Calu3 (cell line): ENCODE results near the gene KCNK10. TPM values are rescaled to one million over a fixed set of nuclear protein-coding genes. Genes with fewer than 3 reads are reported as not detected.
A peak's percentile ranks its signal among the peaks of the same experiment; 100 is the strongest.

ENCODE experiments used
- BruUV-seq: library from RNA; stranded (reverse); fragments of 400-500 nt; replicated peaks from 2 replicates; lab custom pipeline; 2021; lab: Mats Ljungman, UMichigan
- CTCF ChIA-PET: fragments of 300-600 bp; sonication (Branson Sonifier 250); formaldehyde crosslinking; loops from one replicate; lab custom pipeline; 2022; ENCODE audit warnings: antibody characterized with exemption; lab: Charles Lee
- DNase-seq: peaks from one replicate; pipeline ENCODE4 v3.0.0; 2022
- H3K27ac Mint-ChIP-seq: one replicate; pipeline ENCODE4 v1.8.0; 2022; ENCODE audit warnings: mixed read lengths; ENCODE audit not compliant: unreplicated experiment
- H3K27me3 Mint-ChIP-seq: one replicate; pipeline ENCODE4 v1.8.0; 2022; ENCODE audit warnings: mixed read lengths; ENCODE audit not compliant: unreplicated experiment
- H3K36me3 Mint-ChIP-seq: one replicate; pipeline ENCODE4 v1.8.0; 2022; ENCODE audit warnings: mild to moderate bottlenecking, moderate library complexity, mixed read lengths; ENCODE audit not compliant: insufficient read depth, unreplicated experiment
- H3K4me1 Mint-ChIP-seq: one replicate; pipeline ENCODE4 v1.8.0; 2022; ENCODE audit warnings: mild to moderate bottlenecking, low read depth, mixed read lengths; ENCODE audit not compliant: unreplicated experiment
- H3K4me3 Mint-ChIP-seq: one replicate; pipeline ENCODE4 v1.8.0; 2022; ENCODE audit warnings: mild to moderate bottlenecking, low read depth, moderate library complexity, mixed read lengths; ENCODE audit not compliant: unreplicated experiment
- H3K9me3 Mint-ChIP-seq: one replicate; pipeline ENCODE4 v1.8.0; 2022; ENCODE audit warnings: low read depth, mixed read lengths; ENCODE audit not compliant: unreplicated experiment
- CTCF ChIP-seq: fragments of 200-600 bp; IDR thresholded peaks from one replicate; pipeline ENCODE4 v1.8.0; 2022; ENCODE audit warnings: antibody characterized with exemption; ENCODE audit not compliant: unreplicated experiment
- intact Hi-C: fragments of 100-400 bp; cut with micrococcal nuclease; formaldehyde crosslinking; loops from one replicate; pipeline ENCODE4 v1.10.0; 2022; ENCODE audit not compliant: unreplicated experiment
- total RNA-seq: library from RNA; stranded (reverse); gene quantifications from 2 replicates; pipeline ENCODE4 v1.2.3, GENCODE V29; 2022

KCNK10 gene
- total RNA-seq, 1 experiment from 2014 or later: not detected

- CTCF ChIA-PET: no interaction called here
- Mint-ChIP-seq H3K36me3 (no peaks in the 10 kb centered on the region), H3K9me3 (no peaks in the 10 kb centered on the region), H3K27me3 (peaks cover 31% of the 10 kb centered on the region), H3K4me3 (no peak overlapping the region), H3K4me1 (no peaks in the 10 kb centered on the region), H3K27ac (no peak overlapping the region)
- no peak for DNase-seq
- no TSS peak for BruUV-seq
- no peak for TF ChIP-seq CTCF
- intact Hi-C loops: no loop called here
These were observed 70.6 kb downstream of the KCNK10 start for GRCh38 chr14:88252498-88252897.

GRCh38 chr14:88251650-88252049 is 71.4 kb downstream of the KCNK10 start:
- intact Hi-C loops: no loop called here
- no peaks in the 10 kb centered on the region for H3K36me3 Mint-ChIP-seq
- no peaks in the 10 kb centered on the region for H3K4me1 Mint-ChIP-seq
- H3K27me3 Mint-ChIP-seq: peaks cover 23% of the 10 kb centered on the region
- no peaks in the 10 kb centered on the region for H3K9me3 Mint-ChIP-seq
- H3K27ac Mint-ChIP-seq: no peak overlapping the region
- CTCF ChIA-PET: interaction anchor here (0.6 to 0.7 kb wide), 3 partner anchors 12 to 303 kb away, joined by 3 to 4 read pairs (median 4); no protein-coding TSS in a partner anchor
- H3K4me3 Mint-ChIP-seq: no peak overlapping the region
- TF ChIP-seq CTCF: no peak
- BruUV-seq: no TSS peak
- DNase-seq: no peak

GRCh38 chr14:88249266-88249665 is 73.8 kb downstream of the KCNK10 start:
- Mint-ChIP-seq H3K4me1 (no peaks in the 10 kb centered on the region), H3K9me3 (no peaks in the 10 kb centered on the region), H3K4me3 (no peak overlapping the region), H3K27me3 (peaks cover 16% of the 10 kb centered on the region), H3K36me3 (no peaks in the 10 kb centered on the region), H3K27ac (no peak overlapping the region)
- TF ChIP-seq CTCF: no peak
- no TSS peak for BruUV-seq
- CTCF ChIA-PET: no interaction called here
- intact Hi-C loops: no loop called here
- DNase-seq: no peak

GRCh38 chr14:88248606-88249005 is 74.5 kb downstream of the KCNK10 start:
- intact Hi-C loops: no loop called here
- H3K4me3 Mint-ChIP-seq: no peak overlapping the region
- H3K4me1 Mint-ChIP-seq: no peaks in the 10 kb centered on the region
- no peak for DNase-seq
- no TSS peak for BruUV-seq
- TF ChIP-seq CTCF: no peak
- H3K9me3 Mint-ChIP-seq: no peaks in the 10 kb centered on the region
- peaks cover 10% of the 10 kb centered on the region for H3K27me3 Mint-ChIP-seq
- no peaks in the 10 kb centered on the region for H3K36me3 Mint-ChIP-seq
- H3K27ac Mint-ChIP-seq: peak overlapping the region; percentile 23
- CTCF ChIA-PET: no interaction called here
